Glutamatergic neuron (in vitro differentiated cells): ENCODE measurements around the gene IFI27L2. TPM values are rescaled to one million over a fixed set of nuclear protein-coding genes. Genes with fewer than 3 reads are reported as not detected.

ENCODE experiments used
- DNase-seq: peaks from one replicate; pipeline ENCODE4 v3.0.0; 2022
- H3K27ac Mint-ChIP-seq: one replicate; pipeline ENCODE4 v1.8.0; 2020; ENCODE audit warnings: mild to moderate bottlenecking, mixed read lengths, inconsistent platforms; ENCODE audit not compliant: unreplicated experiment
- H3K27me3 Mint-ChIP-seq: one replicate; pipeline ENCODE4 v1.8.0; 2020; ENCODE audit warnings: mild to moderate bottlenecking, moderate library complexity, mixed read lengths, inconsistent platforms; ENCODE audit not compliant: unreplicated experiment
- H3K36me3 Mint-ChIP-seq: one replicate; pipeline ENCODE4 v1.8.0; 2020; ENCODE audit warnings: mild to moderate bottlenecking, mixed read lengths, inconsistent platforms; ENCODE audit not compliant: unreplicated experiment
- H3K4me1 Mint-ChIP-seq: one replicate; pipeline ENCODE4 v1.8.0; 2020; ENCODE audit warnings: mild to moderate bottlenecking, low read depth, mixed read lengths, inconsistent platforms; ENCODE audit not compliant: unreplicated experiment
- H3K4me3 Mint-ChIP-seq: one replicate; pipeline ENCODE4 v1.8.0; 2020; ENCODE audit warnings: mild to moderate bottlenecking, mixed read lengths, inconsistent platforms; ENCODE audit not compliant: unreplicated experiment
- H3K9me3 Mint-ChIP-seq: one replicate; pipeline ENCODE4 v1.8.0; 2020; ENCODE audit warnings: mild to moderate bottlenecking, moderate library complexity, mixed read lengths, inconsistent platforms; ENCODE audit not compliant: unreplicated experiment
- total RNA-seq: library from RNA; stranded (reverse); fragmentation: NEBNext Ultra II Directional; extraction: Animal tissue kit (Norgen Biotek cat#: 25700); gene quantifications from one replicate; pipeline ENCODE4 v1.2.1, GENCODE V29; 2021; ENCODE audit not compliant: unreplicated experiment
- TF ChIP-seq, protein P1 (sequence below): fragments of 200-600 bp; sonication (generic); IDR thresholded peaks from one replicate; pipeline ENCODE4 v1.5.0; 2021; ENCODE audit not compliant: partially characterized antibody, unreplicated experiment

The IFI27L2 gene
- total RNA-seq, 1 donor from 2014 or later = 52.7 TPM

DNA sequence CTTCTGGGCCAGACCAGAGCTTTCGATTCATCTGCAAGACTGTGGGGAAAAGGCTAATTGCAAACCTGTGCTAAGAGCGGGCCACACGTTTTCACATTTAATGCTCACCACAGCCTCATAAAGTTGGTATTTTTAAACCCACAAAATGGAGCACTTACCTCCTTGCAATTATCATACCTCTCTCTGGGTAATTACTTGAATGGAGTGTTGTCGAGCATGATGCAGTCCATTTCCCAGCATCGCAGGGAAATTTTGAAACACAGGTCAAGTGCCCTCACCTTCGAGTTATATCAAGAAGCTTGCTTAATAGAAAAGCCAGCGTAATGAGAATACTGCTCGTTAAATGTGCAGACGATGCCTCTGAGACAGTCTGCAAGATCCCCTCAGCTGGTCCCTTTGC, 8.8 kb upstream of the IFI27L2 start:
- TF ChIP-seq, protein P1, sequence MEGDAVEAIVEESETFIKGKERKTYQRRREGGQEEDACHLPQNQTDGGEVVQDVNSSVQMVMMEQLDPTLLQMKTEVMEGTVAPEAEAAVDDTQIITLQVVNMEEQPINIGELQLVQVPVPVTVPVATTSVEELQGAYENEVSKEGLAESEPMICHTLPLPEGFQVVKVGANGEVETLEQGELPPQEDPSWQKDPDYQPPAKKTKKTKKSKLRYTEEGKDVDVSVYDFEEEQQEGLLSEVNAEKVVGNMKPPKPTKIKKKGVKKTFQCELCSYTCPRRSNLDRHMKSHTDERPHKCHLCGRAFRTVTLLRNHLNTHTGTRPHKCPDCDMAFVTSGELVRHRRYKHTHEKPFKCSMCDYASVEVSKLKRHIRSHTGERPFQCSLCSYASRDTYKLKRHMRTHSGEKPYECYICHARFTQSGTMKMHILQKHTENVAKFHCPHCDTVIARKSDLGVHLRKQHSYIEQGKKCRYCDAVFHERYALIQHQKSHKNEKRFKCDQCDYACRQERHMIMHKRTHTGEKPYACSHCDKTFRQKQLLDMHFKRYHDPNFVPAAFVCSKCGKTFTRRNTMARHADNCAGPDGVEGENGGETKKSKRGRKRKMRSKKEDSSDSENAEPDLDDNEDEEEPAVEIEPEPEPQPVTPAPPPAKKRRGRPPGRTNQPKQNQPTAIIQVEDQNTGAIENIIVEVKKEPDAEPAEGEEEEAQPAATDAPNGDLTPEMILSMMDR = no peak
- H3K4me1 Mint-ChIP-seq = peaks cover 1% of the 10 kb centered on the region
- DNase-seq = no peak
- H3K27ac Mint-ChIP-seq = no peak overlapping the region
- H3K4me3 Mint-ChIP-seq = no peak overlapping the region
- H3K36me3 Mint-ChIP-seq = peaks cover 12% of the 10 kb centered on the region
- no peaks in the 10 kb centered on the region for H3K27me3 Mint-ChIP-seq
- H3K9me3 Mint-ChIP-seq = peaks cover 2% of the 10 kb centered on the region

DNA sequence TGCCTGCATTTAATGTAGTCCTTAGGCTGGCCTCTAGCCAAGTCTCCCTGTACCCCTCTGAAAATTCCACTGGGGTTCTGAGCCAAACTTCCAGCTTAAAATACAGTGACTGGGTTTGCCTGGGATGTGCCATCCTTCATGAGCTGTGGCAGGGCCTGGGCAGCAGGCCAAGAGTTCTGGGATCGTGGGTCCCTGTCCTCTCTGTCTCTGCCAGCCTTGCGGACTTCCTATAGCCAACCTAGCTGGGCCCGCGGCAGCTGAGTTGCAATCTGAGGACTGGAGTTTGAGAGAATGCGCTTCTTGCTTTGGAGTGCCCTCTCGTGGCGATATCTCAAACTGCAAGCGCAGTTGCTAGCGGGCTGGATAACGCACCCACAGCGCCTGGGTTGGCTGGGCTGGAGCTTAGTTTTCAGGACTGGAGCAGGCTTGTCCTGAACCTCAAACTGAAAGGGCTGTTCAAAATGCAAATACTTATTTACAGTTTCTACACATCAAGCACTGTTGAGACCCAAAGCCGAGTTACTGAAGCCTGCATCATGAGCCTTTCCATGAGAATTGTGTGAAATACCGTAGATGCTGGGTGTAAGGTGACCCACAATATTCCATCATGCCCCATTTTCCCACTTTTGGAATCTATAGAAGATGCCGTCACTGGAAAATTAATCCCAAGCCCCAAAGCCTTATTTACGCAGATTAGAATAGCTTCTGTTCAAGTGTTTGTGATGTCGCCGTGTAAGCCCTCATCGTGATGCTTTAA, 7.3 kb upstream of the IFI27L2 start:
- DNase-seq = peak; percentile 91
- Mint-ChIP-seq H3K9me3 (peaks cover 2% of the 10 kb centered on the region), H3K27ac (no peak overlapping the region), H3K27me3 (no peaks in the 10 kb centered on the region), H3K4me3 (no peak overlapping the region), H3K4me1 (peaks cover 1% of the 10 kb centered on the region), H3K36me3 (peaks cover 12% of the 10 kb centered on the region)
- TF ChIP-seq, protein P1 = peak; percentile 97

DNA sequence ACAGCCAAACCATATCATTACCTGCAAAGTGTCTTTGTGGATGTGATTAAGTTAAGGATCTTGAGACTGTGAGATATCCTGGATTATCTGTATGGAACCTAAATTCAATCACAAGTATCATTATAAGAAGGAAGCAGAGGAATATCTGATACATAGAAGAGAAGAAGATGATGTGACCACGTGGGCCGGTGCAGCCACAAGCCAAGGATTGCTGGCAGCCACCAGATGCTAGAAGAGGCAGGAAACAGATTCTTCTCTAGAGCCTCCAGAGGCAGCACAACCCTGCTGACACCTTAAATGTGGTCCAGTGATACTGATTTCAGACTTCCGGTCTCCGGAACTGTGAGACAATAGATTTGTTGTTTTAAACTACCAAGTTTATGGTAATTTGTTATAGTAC, 6.1 kb upstream of the IFI27L2 start:
- H3K27me3 Mint-ChIP-seq = no peaks in the 10 kb centered on the region
- H3K27ac Mint-ChIP-seq = no peak overlapping the region
- TF ChIP-seq, protein P1 = no peak
- H3K4me1 Mint-ChIP-seq = no peaks in the 10 kb centered on the region
- no peak overlapping the region for H3K4me3 Mint-ChIP-seq
- DNase-seq = no peak
- peaks cover 12% of the 10 kb centered on the region for H3K36me3 Mint-ChIP-seq
- H3K9me3 Mint-ChIP-seq = peaks cover 2% of the 10 kb centered on the region

DNA sequence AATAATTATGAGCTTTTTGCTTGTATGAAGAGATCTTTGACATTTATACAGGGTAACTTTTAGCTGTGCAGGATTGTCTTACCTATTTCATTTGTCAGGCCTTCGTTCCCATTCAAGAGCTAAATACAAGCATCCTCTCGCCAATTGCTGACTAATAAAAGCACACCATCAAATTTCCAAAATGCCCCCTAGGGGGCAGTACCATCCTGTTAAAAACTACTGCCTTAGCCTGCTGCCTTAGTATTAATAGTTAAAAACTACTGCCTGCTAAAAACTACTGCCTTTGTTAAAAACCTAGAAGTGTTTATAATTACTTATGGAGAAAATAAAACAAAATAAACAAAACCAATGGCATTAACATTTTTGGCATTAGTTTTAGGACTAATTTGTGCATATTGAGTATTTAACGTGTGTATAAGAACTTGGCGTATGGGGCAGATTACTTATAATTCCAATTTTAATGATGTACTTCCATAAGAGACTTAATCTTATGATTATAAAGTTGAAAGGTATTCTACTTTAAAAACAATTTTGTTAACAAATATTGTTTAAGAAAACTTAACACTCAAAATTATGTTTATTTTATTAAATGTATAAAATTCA, 3.0 kb upstream of the IFI27L2 start:
- Mint-ChIP-seq H3K27ac (no peak overlapping the region), H3K36me3 (peaks cover 12% of the 10 kb centered on the region), H3K4me3 (no peak overlapping the region), H3K4me1 (no peaks in the 10 kb centered on the region), H3K27me3 (no peaks in the 10 kb centered on the region), H3K9me3 (peaks cover 7% of the 10 kb centered on the region)
- DNase-seq = peak; percentile 46
- TF ChIP-seq, protein P1 = peak; percentile 93
